Activated B cell treated with CpG ODN at 0.5 μM for 24 hours (primary cell): Measurements from ENCODE around the gene BCKDHA. TPM values are rescaled to one million over a fixed set of nuclear protein-coding genes. Genes with fewer than 3 reads are reported as not detected.

Source experiments
- ATAC-seq: fragments of 200-7000 bp; cut with Tn5 transposase; one replicate; pipeline ENCODE4 v1.10.0; 2021; ENCODE audit warnings: low read depth, mild to moderate bottlenecking, moderate library complexity
- CTCF ChIA-PET: fragments of 350-600 bp; sonication (Branson Sonifier 250); formaldehyde crosslinking; loops from one replicate; lab custom pipeline; 2021; ENCODE audit warnings: antibody characterized with exemption; lab: Charles Lee
- POLR2A ChIA-PET: fragments of 350-600 bp; sonication (Branson Sonifier 250); formaldehyde crosslinking; loops from one replicate; lab custom pipeline; 2021; ENCODE audit warnings: antibody characterized with exemption; lab: Charles Lee
- DNase-seq: peaks from one replicate; pipeline ENCODE4 v3.0.0; 2022
- H3K27ac Mint-ChIP-seq: one replicate; pipeline ENCODE4 v1.8.0; 2020; ENCODE audit warnings: mixed read lengths
- H3K27me3 Mint-ChIP-seq: one replicate; pipeline ENCODE4 v1.8.0; 2021; ENCODE audit warnings: mixed read lengths
- H3K36me3 Mint-ChIP-seq: one replicate; pipeline ENCODE4 v1.8.0; 2021; ENCODE audit warnings: low read depth, mixed read lengths
- H3K4me1 Mint-ChIP-seq: one replicate; pipeline ENCODE4 v1.8.0; 2021; ENCODE audit warnings: mixed read lengths
- H3K4me3 Mint-ChIP-seq: one replicate; pipeline ENCODE4 v1.8.0; 2020; ENCODE audit warnings: mild to moderate bottlenecking, mixed read lengths
- H3K9me3 Mint-ChIP-seq: one replicate; pipeline ENCODE4 v1.8.0; 2020; ENCODE audit warnings: mixed read lengths
- intact Hi-C: fragments of 100-400 bp; cut with micrococcal nuclease; formaldehyde crosslinking; loops from one replicate; pipeline ENCODE4 v1.15.1; 2024
- total RNA-seq: library from RNA; stranded (reverse); gene quantifications from 2 replicates; pipeline ENCODE4 v1.2.3, GENCODE V29; 2022
- TF ChIP-seq, protein P1 (sequence below): fragments of 200-600 bp; IDR thresholded peaks from one replicate; pipeline ENCODE4 v1.8.0; 2022; ENCODE audit warnings: antibody characterized with exemption, mild to moderate bottlenecking

Gene BCKDHA
- total RNA-seq, 1 donor from 2014 or later = 22.2 TPM

DNA sequence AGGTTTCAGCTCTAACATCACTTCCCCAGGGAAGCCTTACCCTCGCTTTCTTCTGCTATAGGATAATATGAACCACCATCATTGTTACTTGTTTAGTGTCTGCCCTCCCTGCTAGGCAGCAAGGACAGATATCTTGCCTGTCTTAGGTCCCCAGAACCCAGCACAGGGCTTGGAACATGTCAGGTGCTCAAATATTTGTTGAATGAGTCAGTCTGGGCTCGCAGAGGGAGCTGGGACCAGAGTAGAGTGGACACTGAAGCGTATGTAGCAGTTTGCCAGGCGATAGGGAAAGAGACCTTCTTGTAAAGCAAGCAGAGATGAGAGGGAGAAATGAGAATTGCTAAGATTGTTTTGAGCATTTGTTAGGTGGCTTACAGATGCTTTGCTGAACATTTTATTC, 11.7 kb downstream of the BCKDHA start:
- Mint-ChIP-seq H3K27me3 (no peaks in the 10 kb centered on the region), H3K36me3 (peaks cover 30% of the 10 kb centered on the region), H3K4me1 (peaks cover 17% of the 10 kb centered on the region), H3K9me3 (no peaks in the 10 kb centered on the region), H3K4me3 (no peak overlapping the region), H3K27ac (no peak overlapping the region)
- intact Hi-C loops = no loop called here
- no peak for ATAC-seq
- TF ChIP-seq, protein P1, sequence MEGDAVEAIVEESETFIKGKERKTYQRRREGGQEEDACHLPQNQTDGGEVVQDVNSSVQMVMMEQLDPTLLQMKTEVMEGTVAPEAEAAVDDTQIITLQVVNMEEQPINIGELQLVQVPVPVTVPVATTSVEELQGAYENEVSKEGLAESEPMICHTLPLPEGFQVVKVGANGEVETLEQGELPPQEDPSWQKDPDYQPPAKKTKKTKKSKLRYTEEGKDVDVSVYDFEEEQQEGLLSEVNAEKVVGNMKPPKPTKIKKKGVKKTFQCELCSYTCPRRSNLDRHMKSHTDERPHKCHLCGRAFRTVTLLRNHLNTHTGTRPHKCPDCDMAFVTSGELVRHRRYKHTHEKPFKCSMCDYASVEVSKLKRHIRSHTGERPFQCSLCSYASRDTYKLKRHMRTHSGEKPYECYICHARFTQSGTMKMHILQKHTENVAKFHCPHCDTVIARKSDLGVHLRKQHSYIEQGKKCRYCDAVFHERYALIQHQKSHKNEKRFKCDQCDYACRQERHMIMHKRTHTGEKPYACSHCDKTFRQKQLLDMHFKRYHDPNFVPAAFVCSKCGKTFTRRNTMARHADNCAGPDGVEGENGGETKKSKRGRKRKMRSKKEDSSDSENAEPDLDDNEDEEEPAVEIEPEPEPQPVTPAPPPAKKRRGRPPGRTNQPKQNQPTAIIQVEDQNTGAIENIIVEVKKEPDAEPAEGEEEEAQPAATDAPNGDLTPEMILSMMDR = no peak
- DNase-seq = no peak
- ChIA-PET POLR2A (interaction anchor here (1.2 kb wide), 1 partner anchor 44 kb away, joined by 3 read pairs; no protein-coding TSS in a partner anchor), CTCF (no interaction called here)

DNA sequence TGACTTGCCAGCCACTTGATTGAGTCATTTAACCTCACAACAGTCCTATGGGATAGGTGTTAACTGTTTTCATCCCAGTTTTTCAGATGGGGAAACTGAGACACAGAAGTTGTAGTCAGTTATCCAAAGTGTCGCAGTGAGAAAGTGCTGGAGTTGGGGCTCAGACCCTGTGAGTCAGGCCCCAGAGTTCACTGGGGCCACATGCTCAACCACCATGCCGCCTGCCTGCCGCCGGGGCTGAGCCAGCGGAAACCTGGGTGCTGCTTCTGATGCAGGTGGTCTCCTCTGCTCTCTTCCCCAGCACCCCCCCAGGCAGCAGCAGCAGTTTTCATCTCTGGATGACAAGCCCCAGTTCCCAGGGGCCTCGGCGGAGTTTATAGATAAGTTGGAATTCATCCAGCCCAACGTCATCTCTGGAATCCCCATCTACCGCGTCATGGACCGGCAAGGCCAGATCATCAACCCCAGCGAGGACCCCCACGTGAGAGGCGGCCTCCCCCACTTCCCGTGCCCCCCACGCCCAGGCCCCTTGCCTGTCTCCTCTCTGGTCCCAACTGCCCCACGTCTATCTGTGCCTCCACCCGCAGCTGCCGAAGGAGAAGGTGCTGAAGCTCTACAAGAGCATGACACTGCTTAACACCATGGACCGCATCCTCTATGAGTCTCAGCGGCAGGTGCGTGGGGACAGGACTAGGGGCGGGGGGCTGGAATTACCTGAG, 12.9 kb downstream of the BCKDHA start:
- Mint-ChIP-seq H3K27me3 (no peaks in the 10 kb centered on the region), H3K9me3 (no peaks in the 10 kb centered on the region), H3K36me3 (peaks cover 43% of the 10 kb centered on the region), H3K4me3 (no peak overlapping the region), H3K27ac (no peak overlapping the region), H3K4me1 (peaks cover 14% of the 10 kb centered on the region)
- CTCF ChIA-PET = no interaction called here
- DNase-seq (no peak), ATAC-seq (no peak)
- intact Hi-C loops = no loop called here
- POLR2A ChIA-PET = no interaction called here
- TF ChIP-seq, protein P1 = no peak

DNA sequence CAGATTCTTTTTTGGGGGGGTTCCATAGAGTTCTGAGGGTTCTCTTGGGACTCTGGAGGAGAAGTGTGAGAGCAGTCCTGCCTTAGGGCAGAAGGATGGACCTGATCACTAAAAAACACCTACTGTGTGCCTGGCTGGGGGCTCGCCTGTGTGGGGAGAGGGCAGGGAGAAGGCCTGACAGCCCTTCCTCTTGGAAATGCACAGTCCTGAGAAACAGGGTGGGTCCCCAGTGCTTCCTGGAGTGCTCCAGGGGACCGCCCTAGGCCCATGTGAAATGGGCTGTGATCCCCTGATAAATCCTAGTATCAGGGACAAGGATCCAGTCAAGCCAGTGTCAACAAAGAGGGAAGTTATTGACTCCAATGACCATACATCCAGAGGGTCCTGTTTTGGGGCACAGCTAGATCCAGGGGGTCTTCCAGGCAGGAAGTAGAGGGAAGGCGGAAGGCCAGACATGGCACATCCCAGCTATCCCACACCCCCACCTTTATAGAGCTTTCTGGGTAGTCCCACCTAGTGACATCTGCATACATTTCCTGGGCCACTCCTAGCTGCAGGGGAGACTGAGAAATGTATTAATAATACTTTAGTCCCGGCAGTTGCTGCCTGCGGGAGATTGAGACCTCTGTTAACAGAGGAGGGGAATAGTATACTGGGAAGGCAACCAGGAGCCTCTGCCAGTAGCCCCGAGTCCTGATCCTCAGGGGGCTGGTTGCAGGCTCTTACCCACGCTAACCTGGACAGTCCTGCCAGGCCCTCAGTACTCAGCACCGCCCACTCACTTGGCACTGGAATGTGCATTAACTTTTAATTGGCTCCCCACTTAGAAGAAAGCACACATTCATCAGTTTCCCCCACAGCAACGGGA, 13.7 kb downstream of the BCKDHA start:
- ChIA-PET CTCF (no interaction called here), POLR2A (no interaction called here)
- Mint-ChIP-seq H3K4me3 (no peak overlapping the region), H3K27ac (no peak overlapping the region), H3K27me3 (no peaks in the 10 kb centered on the region), H3K4me1 (peaks cover 14% of the 10 kb centered on the region), H3K9me3 (no peaks in the 10 kb centered on the region), H3K36me3 (peaks cover 50% of the 10 kb centered on the region)
- TF ChIP-seq, protein P1 = no peak
- ATAC-seq (no peak), DNase-seq (no peak)
- intact Hi-C loops = no loop called here

DNA sequence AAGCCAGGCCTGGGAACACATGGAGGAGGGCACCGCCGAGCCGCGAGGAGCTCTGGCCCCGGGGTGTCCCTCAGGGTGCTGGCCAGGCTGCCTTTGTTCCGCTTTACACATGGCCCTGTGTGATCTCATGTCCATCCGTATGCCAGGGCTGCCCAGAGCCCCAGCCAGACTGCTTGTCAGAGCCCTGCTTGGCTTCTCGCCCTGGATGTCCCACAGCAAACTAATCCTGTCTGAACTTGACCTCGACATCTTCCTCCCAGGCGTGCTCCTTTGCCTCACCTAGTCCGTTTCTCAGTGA, 14.3 kb downstream of the BCKDHA start:
- Mint-ChIP-seq H3K9me3 (no peaks in the 10 kb centered on the region), H3K36me3 (peaks cover 52% of the 10 kb centered on the region), H3K27ac (no peak overlapping the region), H3K4me1 (peaks cover 14% of the 10 kb centered on the region), H3K4me3 (no peak overlapping the region), H3K27me3 (no peaks in the 10 kb centered on the region)
- intact Hi-C loops = no loop called here
- CTCF ChIA-PET = no interaction called here
- no peak for DNase-seq
- no peak for ATAC-seq
- POLR2A ChIA-PET = no interaction called here
- TF ChIP-seq, protein P1 = no peak

DNA sequence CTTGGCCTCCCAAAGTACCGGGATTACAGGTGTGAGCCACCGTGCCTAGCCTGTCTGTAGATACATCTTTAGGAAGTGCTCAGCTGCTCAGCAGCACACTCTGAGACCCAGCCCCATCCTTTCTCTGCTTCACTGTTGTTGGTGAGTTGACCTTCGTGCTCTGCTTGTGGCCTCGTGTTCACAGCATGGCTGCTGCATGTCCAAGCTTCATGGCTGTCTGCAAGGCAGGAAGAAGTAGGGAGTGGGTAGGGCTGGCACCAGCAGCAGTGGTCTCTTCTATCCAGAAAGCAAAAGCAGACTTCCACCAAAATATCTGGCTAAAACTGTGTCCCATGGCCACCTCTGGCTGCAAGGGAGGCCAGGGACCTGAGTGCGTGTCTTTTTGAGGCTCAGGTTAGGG, 15.3 kb downstream of the BCKDHA start:
- CTCF ChIA-PET = no interaction called here
- Mint-ChIP-seq H3K36me3 (peaks cover 56% of the 10 kb centered on the region), H3K4me3 (no peak overlapping the region), H3K9me3 (no peaks in the 10 kb centered on the region), H3K27me3 (no peaks in the 10 kb centered on the region), H3K4me1 (peaks cover 10% of the 10 kb centered on the region), H3K27ac (no peak overlapping the region)
- no peak for ATAC-seq
- DNase-seq = no peak
- TF ChIP-seq, protein P1 = no peak
- POLR2A ChIA-PET = no interaction called here
- intact Hi-C loops = no loop called here
